Right atrium auricular region (tissue), 2 donors: ENCODE measurements around the gene GMEB2. TPM values are rescaled to one million over a fixed set of nuclear protein-coding genes. Genes with fewer than 3 reads are reported as not detected.
"Not testable (repeated sequence)": the region's sequence is repeated elsewhere in the genome, so short reads cannot be mapped to it uniquely, and the experiment has no call there.

Source experiments
- DNase-seq: peaks from one replicate; pipeline ENCODE4 v3.0.0-alpha.2; 2019; ENCODE audit warnings: low spot score
- H3K27ac ChIP-seq, 2 donors: fragments of 200-600 bp; sonication (generic); 1 replicate in 1 of 2; 2 replicates in 1 of 2; pipeline ENCODE4 v1.5.1; 2016 to 2019
- H3K27me3 ChIP-seq, 2 donors: fragments of 200-600 bp; sonication (generic); one replicate each; pipeline versions ENCODE4 v1.5.1 to v1.6.0; 2017 to 2019
- H3K36me3 ChIP-seq: fragments of 200-600 bp; sonication (generic); one replicate; pipeline ENCODE4 v1.5.1; 2016
- H3K4me1 ChIP-seq, 2 donors: fragments of 200-600 bp; sonication (generic); one replicate each; pipeline versions ENCODE4 v1.5.1 to v1.6.0; 2017 to 2019
- H3K4me3 ChIP-seq, 2 donors: fragments of 200-600 bp; sonication (generic); 1 replicate in 1 of 2; 2 replicates in 1 of 2; pipeline ENCODE4 v1.5.1; 2017 to 2019; ENCODE audit warnings: mild to moderate bottlenecking in 1 of 2, moderate library complexity in 1 of 2
- H3K9me3 ChIP-seq, 2 donors: fragments of 200-600 bp; sonication (generic); one replicate each; pipeline ENCODE4 v1.5.1; 2019
- total RNA-seq, 2 donors: library from RNA; depleted of rRNA; stranded (reverse); fragments of >200 nt; gene quantifications; one replicate each; pipeline ENCODE4 v1.1.0, GENCODE V29; 2016
- TF ChIP-seq, protein P1 (sequence below), 2 donors: fragments of 200-600 bp; sonication (generic); IDR thresholded peaks; one replicate each; pipeline ENCODE4 v1.5.1; 2019; ENCODE audit warnings: antibody characterized with exemption in 2 of 2

GMEB2 gene
- total RNA-seq, 2 donors from 2014 or later, result 5.8 to 9.4 TPM

DNA sequence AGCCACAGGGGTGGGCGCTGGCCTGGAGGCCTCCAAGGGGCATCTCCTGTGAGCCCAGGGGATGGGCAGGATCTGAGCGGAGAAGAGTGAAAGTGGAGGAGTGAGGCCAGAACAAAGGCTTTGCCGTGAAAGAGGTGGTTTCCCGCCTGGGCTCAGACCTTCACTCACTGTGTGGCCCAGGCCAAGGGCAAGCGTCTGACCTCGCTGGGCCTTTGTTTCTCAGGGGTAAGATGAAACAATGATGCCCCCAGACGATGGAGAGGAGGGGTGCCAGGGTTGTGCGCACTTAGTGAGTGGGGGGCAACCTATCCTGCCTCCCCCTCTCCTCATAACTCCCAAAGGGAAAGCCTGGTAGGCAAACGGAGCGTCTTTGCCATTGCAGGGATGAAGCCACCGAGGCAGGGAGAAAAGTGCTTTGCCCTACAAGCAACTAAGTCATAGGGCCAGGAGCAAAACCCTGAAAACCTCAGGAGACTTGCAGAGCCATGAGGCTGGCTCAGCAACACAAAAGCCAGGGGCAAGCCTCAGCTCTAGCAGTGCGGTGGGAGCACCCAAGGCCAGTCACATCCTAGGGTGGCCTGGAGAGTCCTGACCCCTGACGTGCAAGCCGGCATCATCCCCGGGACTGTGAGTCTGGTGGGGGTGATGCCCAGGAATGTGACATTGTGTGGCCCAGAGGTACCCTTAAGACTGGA is 27.2 kb upstream of the GMEB2 start:
- Histone ChIP-seq H3K36me3 (no peaks in the 10 kb centered on the region), H3K4me1 (peaks cover 0 to 45% of the 10 kb centered on the region in 2 donors), H3K27me3 (peaks cover 0 to 4% of the 10 kb centered on the region in 2 donors), H3K9me3 (no peaks in the 10 kb centered on the region), H3K27ac (peak overlapping the region; percentile 22 to 60), H3K4me3 (peak overlapping the region; percentile 56 to 58)
- no peak for DNase-seq
- TF ChIP-seq, protein P1, sequence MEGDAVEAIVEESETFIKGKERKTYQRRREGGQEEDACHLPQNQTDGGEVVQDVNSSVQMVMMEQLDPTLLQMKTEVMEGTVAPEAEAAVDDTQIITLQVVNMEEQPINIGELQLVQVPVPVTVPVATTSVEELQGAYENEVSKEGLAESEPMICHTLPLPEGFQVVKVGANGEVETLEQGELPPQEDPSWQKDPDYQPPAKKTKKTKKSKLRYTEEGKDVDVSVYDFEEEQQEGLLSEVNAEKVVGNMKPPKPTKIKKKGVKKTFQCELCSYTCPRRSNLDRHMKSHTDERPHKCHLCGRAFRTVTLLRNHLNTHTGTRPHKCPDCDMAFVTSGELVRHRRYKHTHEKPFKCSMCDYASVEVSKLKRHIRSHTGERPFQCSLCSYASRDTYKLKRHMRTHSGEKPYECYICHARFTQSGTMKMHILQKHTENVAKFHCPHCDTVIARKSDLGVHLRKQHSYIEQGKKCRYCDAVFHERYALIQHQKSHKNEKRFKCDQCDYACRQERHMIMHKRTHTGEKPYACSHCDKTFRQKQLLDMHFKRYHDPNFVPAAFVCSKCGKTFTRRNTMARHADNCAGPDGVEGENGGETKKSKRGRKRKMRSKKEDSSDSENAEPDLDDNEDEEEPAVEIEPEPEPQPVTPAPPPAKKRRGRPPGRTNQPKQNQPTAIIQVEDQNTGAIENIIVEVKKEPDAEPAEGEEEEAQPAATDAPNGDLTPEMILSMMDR (IDR thresholded peaks at IDR 0.05), result no peak

DNA sequence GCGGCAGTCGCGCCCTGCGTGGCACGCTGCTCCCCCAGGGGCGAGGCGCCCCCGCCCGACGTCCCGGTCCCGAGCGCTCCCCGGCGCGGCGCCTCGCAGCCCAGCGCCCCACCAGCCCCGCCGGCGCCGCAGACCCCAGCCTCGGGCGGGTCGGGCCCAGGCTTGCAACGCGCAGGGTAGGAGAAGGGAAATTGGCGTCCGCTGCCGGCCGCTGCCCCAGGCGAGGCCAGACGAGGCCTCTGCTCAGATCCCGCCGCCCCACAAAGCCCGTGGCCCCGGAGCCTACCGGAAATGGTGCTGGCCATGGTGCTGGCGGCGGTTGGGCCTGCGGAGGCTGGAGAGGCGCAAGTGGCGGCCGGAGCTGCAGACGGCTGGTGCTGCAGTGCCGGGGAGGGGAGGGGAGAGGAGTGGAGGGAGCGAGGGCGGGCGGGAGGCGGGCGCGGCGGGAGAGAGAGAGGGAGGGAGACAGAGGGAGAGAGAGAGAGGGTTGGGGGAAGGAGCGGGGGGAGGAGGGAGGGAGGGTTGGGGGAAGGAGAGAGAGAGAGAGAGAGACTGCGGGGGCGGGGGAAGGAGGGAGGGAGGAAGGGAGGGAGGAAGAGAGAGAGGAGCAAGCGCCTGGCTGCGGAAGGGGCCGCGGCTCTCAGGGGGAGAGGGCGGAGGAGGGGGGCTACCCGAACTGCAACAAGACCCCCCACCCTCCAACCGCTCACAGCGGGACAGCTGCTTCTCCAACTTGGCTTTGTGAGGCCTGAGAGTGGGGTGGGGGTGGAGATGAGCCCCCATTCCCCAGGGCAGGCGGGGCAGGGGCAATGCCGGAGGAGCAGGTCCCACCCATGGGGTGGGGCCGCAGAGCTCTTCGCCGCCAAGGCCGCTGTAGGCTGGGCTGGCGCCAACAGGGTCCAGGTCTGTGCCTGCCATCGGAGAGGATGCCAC is 26.4 kb upstream of the GMEB2 start, which contains the start of gene STMN3:
STMN3 (minus strand) TSS at position 384 of the 933 bp plus-strand sequence; CDS start at position 305, 79 bp downstream.
- peak within 1 kb of the TSS; percentile 22 to 60 for H3K27ac ChIP-seq
- TF ChIP-seq, protein P1 (IDR thresholded peaks at IDR 0.05), result no peak
- DNase-seq, result peak; percentile 81

DNA sequence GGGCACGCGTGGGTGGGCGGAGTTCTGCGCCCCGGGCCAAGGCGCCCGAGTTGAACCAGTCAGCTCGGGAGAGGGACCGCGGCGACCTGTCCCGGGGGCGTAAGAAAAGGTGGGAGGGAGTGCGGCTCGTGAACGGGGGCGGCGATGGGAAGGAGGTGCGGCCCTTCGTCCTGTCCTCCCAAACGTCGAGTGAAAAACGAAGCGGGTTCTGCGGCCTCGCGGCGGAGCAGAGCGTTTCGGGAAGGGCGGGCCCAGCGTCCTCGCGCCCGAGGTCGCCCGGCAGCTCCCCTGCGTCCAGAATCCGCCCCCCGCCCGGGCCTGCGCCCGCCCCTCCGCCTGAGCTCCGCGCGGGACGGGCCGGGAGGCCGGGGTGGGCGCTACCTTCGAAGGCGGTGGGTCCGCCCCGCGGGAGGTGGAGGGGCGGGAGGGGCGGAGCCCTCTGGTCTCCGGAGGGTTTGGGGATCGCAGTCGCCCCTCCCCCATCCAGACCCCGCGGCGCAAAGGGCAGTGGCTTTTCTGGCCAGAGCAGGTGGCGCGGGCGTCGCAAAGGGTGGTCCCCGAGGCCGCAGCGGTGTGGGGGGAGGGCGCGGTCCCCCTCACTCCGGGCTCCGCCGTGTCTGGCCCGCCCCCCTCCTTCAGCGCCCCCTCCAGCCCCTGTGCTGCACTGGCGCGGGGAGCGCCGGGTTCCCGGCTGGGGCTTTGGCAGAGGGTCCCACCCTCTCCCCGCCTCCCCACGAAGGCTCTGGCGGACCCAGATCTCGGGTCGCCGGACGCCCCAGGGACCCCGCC is 25.5 kb upstream of the GMEB2 start:
- no peak overlapping the region for H3K27ac ChIP-seq
- H3K36me3 ChIP-seq, result no peaks in the 10 kb centered on the region
- H3K4me3 ChIP-seq, result peak overlapping the region; percentile 56 to 58
- H3K9me3 ChIP-seq, result no peaks in the 10 kb centered on the region
- TF ChIP-seq, protein P1 (IDR thresholded peaks at IDR 0.05), result no peak
- no peak for DNase-seq
- H3K27me3 ChIP-seq, result peaks cover 0 to 4% of the 10 kb centered on the region in 2 donors
- H3K4me1 ChIP-seq, result peaks cover 0 to 35% of the 10 kb centered on the region in 2 donors

More for the DNA sequence above, 26.4 kb upstream of the GMEB2 start, which contains the start of gene STMN3:
- Histone ChIP-seq H3K4me3 (peak within 1 kb of the TSS; percentile 56 to 58), H3K4me1 (peaks cover 0 to 42% of the 10 kb centered on the region in 2 donors), H3K27me3 (peaks cover 0 to 4% of the 10 kb centered on the region in 2 donors), H3K9me3 (no peaks in the 10 kb centered on the region), H3K36me3 (no peaks in the 10 kb centered on the region)

DNA sequence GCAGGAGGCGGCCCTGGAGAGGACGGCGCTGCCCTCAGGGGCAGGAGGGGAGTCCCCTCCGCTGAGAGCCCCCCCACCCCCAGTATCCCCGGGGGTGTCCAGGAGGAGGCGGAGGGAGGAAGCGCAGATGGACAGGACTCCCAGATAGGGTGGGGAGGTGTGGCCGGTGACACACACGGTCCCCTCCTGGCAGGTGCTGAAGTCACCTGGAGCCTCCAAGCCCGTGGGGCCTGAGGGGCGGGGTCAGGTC is 25.0 kb upstream of the GMEB2 start:
- no peak overlapping the region for H3K27ac ChIP-seq
- no peaks in the 10 kb centered on the region for H3K36me3 ChIP-seq
- DNase-seq, result no peak
- peak overlapping the region; percentile 56 to 58 for H3K4me3 ChIP-seq
- peaks cover 0 to 31% of the 10 kb centered on the region in 2 donors for H3K4me1 ChIP-seq
- TF ChIP-seq, protein P1 (IDR thresholded peaks at IDR 0.05), result no peak
- H3K9me3 ChIP-seq, result no peaks in the 10 kb centered on the region
- peaks cover 0 to 4% of the 10 kb centered on the region in 2 donors for H3K27me3 ChIP-seq

DNA sequence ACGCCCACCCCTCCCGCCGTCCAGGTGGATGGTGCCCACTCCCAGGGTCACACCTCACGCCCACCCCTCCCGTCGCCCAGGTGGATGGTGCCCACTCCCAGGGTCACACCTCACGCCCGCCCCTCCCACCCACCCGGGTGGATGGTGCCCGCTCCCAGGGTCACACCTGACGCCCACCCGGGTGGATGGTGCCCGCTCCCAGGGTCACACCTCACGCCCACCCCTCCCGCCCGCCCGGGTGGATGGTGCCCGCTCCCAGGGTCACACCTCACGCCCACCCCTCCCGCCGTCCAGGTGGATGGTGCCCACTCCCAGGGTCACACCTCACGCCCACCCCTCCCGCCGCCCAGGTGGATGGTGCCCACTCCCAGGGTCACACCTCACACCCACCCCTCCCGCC is 23.6 kb upstream of the GMEB2 start:
- not testable (repeated sequence) for H3K36me3 ChIP-seq, H3K27me3 ChIP-seq, H3K9me3 ChIP-seq, DNase-seq, H3K27ac ChIP-seq, H3K4me3 ChIP-seq
- peaks cover 0 to 31% of the 10 kb centered on the region in 2 donors for H3K4me1 ChIP-seq
